LHCN-M2 (cell line): Measurements from ENCODE around the gene GABBR1. TPM values are rescaled to one million over a fixed set of nuclear protein-coding genes. Genes with fewer than 3 reads are reported as not detected.
A peak's percentile ranks its signal among the peaks of the same experiment; 100 is the strongest.

Experiments used
- DNase-seq: peaks from one replicate; pipeline ENCODE4 v3.0.0-alpha.2; 2012; ENCODE audit warnings: low read depth
- total RNA-seq: library from RNA; depleted of rRNA; stranded (reverse); fragments of >200 nt; gene quantifications from 2 replicates; pipeline ENCODE4 v1.2.3, GENCODE V29; 2014

Gene GABBR1
- total RNA-seq, 1 experiment from 2014 or later, result 8.2 TPM

DNA sequence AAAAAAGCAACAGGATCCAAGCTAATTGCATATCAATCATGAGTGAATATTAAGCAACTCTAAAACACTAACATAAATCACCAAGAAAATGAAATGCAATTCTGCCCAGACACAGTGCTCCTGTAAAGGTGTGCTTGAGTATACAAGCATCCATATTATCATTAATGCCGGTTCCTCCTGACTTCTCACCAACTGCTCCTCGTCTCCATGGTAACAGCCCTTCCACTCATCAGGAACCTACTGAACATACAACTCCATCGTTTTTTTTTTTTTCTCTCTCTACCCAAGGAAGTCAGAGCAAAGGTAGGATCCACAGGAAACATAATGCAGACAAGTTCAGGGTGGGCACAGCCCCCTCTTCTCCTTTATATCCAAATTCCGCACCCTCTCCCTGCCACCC is 12.4 kb downstream of the GABBR1 start:
- DNase-seq, result no peak

GRCh38 chr6:29619578-29620160 is 13.3 kb downstream of the GABBR1 start:
- no peak for DNase-seq

GRCh38 chr6:29617782-29618554 is 15.0 kb downstream of the GABBR1 start:
- no peak for DNase-seq

GRCh38 chr6:29611426-29611825 is 21.6 kb downstream of the GABBR1 start:
- no peak for DNase-seq

- no peak for DNase-seq
Measured at GRCh38 chr6:29610540-29610939, 22.4 kb downstream of the GABBR1 start.

DNA sequence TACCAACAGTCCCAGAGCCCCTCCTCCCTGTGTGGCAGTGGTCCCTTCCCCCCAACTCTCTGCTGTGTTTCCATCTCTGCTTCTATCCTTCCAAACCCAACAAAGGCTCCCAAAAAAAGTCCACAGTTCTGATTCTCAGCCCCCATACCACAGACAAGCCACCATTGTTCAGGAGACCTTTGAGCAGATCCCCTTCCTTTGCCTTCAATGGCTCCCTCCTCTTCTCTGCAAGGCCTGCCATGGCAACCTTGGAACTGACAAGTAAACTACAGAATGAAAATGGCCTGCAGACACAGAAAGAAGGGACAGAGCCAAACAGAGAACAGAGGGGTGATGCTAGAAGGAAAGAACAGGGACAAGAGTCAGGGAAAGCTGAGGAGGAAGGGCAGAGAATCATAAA is 24.9 kb downstream of the GABBR1 start:
- DNase-seq, result no peak

- DNase-seq, result no peak
Measured at GRCh38 chr6:29603930-29604329, 29.1 kb downstream of the GABBR1 start.

DNA sequence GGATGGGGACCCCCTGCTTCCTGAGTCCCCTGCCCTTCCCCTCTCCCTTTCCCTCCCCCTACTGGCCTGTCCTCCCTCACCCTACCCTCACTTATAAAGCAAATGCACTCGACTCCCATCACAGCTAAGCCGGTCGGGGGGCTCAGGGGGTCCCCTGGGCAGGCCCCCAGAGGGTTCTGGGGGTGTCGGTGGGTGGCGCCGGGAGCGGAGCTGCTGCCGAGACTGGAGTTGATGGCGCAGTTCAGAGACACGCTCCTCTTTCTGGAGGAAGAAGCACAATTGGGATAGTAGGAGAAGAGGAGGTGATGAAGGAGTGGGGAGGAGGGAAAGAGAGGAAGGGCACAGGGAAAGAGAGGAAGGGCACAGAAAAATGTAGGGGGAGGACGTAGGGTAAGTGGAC is 29.5 kb downstream of the GABBR1 start:
- no peak for DNase-seq

GRCh38 chr6:29602564-29603361 is 30.2 kb downstream of the GABBR1 start:
- peak; percentile 23 for DNase-seq

- DNase-seq, result no peak
Measured at GRCh38 chr6:29598172-29598747, 34.7 kb downstream of the GABBR1 start.

- DNase-seq, result no peak
Measured at GRCh38 chr6:29597184-29597583, 35.8 kb downstream of the GABBR1 start.

DNA sequence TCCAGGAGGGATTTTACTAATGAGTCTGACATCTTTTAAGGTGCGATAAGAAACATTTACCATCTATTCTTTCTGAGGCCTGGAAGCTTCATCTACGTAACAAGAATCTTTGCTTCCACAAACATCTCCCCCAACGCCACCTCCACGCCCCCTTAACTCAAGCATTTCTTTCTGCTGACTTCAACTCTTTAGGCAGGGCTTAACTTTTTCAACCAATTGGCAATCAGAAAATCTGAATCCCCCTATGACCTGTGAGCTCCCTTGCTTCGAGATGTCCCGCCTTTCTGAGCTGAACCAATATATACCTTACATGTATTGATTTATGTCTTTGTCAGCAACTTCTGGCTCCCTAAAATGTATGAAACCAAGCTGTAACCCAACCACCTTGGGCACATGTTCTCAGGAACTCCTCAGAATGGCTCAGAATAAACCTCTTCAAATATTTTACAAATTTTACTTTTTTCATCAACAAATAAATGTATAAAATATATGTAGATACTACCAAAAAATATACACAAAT is 36.5 kb downstream of the GABBR1 start:
- DNase-seq, result no peak

DNA sequence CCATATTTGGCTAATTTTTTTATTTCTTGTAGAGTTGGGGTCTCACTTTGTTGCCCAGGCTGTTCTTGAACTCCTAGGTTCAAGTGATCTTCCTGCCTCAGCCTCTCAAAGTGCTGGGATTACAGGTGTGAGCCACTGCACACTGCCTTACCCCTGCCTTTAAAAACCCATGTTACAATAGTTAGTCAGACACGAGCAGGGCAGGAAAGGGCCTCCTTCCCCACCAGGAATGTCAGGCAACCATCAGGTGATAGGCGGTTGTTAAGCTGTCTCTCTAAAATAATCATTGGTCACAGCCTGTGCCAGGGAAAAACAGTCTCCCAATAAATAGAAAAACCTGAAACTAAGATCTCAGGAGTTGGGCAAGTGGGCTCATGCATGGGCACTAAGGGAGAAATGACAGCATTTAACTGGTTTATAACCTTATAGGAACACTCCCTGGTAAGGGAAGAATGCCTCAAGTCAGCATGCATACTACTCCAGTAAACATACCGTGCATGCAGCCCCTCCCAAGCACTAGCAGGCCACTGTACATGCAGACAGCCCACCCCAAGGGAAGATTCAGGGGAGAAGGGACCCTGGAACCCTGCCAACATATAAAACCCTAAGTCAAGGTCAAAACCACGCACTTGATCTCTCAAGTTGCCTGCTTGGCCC is 39.7 kb downstream of the GABBR1 start:
- no peak for DNase-seq

- DNase-seq, result no peak
Measured at GRCh38 chr6:29591677-29592076, 41.3 kb downstream of the GABBR1 start.

DNA sequence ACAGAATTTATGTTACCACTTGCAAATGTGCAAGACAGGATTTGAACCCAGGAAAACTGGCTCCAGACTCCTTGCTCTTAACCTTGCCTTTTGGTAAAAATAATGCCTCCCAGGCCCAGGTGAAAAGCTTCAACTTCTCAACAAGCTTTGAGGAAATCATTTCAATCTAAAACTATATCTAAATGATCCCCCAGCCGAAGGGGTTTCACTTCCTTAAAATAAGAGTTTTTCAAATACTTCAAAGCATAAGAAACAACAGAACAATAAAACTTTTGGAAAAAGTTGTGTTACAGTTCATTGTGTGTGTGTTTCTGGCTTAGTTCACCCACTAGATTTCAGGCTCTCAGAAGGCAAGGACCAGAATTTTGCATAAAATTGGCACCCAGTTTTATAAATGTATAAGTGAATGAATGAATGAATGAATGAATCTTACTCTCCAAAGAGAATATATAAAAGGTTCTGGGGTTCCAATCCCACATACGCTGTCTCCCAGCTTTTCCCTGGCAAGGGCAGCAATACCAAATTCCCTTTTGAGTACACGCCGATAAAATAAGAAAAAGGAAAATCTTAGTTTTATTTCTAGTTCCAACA is 42.7 kb downstream of the GABBR1 start:
- DNase-seq, result no peak

DNA sequence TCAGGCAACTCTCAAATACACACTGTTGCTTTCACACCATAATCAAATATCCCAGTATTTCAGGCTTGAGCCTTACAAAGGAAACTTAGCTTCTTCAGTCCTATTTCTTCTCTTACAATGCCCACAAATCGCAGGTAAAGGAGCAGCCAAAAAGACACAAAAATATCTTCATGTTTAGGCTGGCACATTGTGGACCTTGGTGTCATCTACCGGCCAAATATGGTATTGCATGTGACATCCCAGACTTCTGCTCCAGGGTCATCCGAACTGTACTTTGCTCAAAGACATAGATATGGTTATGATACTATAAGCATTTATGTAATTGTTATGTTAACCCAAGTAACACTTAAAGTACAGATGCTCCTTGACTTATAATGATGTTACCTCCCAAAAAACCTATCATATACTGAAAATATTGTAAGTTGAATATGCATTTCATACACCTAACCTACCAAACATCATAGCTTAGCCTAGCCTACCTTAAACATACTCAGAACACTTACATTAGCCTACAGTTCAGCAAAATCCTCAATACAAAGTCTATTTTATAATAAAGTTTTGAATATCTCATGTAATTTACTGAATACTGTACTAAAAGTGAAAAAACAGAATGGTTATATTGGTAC is 43.4 kb downstream of the GABBR1 start:
- peak; percentile 34 for DNase-seq

GRCh38 chr6:29584821-29585220 is 48.2 kb downstream of the GABBR1 start, which contains the start of gene OR2H2:
Gene OR2H2, plus strand, starts transcription at chr6:29585121. Its CDS starts 2,824 bp downstream, at chr6:29587945.
- DNase-seq, result no peak

- DNase-seq, result no peak
Measured at GRCh38 chr6:29577544-29577943, 55.4 kb downstream of the GABBR1 start.

- no peak for DNase-seq
Measured at GRCh38 chr6:29576056-29576455, 56.9 kb downstream of the GABBR1 start.

DNA sequence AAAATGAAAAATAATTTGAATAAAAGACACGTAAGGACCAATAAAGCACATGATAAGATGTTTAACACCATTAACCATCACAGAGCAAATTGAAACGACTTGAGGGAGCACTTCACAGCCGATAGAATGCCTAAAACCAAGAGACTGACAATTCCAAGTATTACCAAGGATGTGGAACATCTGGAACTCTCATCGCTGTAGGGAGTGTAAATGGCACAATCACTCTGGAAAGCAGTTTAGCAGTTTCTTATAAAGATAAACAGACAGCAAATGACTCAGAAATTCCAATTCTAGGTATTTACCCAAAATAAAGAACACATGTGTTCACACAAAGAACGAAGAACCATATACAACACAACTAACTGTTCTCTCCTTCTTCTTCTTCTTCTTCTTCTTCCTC is 65.0 kb downstream of the GABBR1 start:
- no peak for DNase-seq
